ENCODE data around the gene CYLD.

Gene CYLD

GRCh38 chr16:50800074-50800473 is 58.2 kb downstream of the CYLD start:
- Histone ChIP-seq H3K4ac (ENCODE audit: low read depth, low read length) (no peak overlapping the region), H3K9ac (ENCODE audit: low read length) (no peak overlapping the region), H4K8ac (ENCODE audit: low read depth, low read length) (no peak overlapping the region), H2BK15ac (replicated peaks; ENCODE audit: low read depth) (no peak overlapping the region), H2BK5ac (ENCODE audit: low read length) (no peak overlapping the region), H4K5ac (ENCODE audit: low read length) (no peak overlapping the region), H3K79me1 (ENCODE audit: low read length) (no peaks in the 10 kb centered on the region), H3K36me3 (ENCODE audit: control insufficient read depth, insufficient read depth, low read length) (no peaks in the 10 kb centered on the region), H3K27me3 (ENCODE audit: insufficient read depth, low read length, poor library complexity) (no peaks in the 10 kb centered on the region), H3K56ac (ENCODE audit: low read length) (no peak overlapping the region), H3K4me2 (ENCODE audit: low read length) (no peak overlapping the region), H3K23ac (ENCODE audit: low read length) (no peak overlapping the region), H3K27ac (ENCODE audit: low read depth, low read length) (no peak overlapping the region), H2BK120ac (ENCODE audit: low read depth, low read length) (no peak overlapping the region), H2AK5ac (ENCODE audit: low read length) (no peak overlapping the region), H3K18ac (ENCODE audit: low read length) (no peak overlapping the region), H3K4me1 (ENCODE audit: control insufficient read depth, low read depth, low read length) (peaks cover 7% of the 10 kb centered on the region), H3K79me2 (ENCODE audit: control insufficient read depth, insufficient read depth, low read length) (no peaks in the 10 kb centered on the region), H3K4me3 (ENCODE audit: low read length) (no peak overlapping the region)
- DNase-seq = peak; percentile 26
- no CpG with 5 or more reads among the region's 4 CpGs for WGBS (ENCODE audit: extremely low coverage, insufficient coverage, low lambda C conversion rate)

- H3K4me2 ChIP-seq (ENCODE audit: low read length) = no peak overlapping the region
- no peaks in the 10 kb centered on the region for H3K79me2 ChIP-seq (ENCODE audit: control insufficient read depth, insufficient read depth, low read length)
- H3K4me3 ChIP-seq (ENCODE audit: low read length) = no peak overlapping the region
- no peak overlapping the region for H3K27ac ChIP-seq (ENCODE audit: low read depth, low read length)
- no peak overlapping the region for H2BK120ac ChIP-seq (ENCODE audit: low read depth, low read length)
- H3K4ac ChIP-seq (ENCODE audit: low read depth, low read length) = no peak overlapping the region
- H4K8ac ChIP-seq (ENCODE audit: low read depth, low read length) = no peak overlapping the region
- whole genome bisulfite sequencing (ENCODE audit: extremely low coverage, insufficient coverage, low lambda C conversion rate) = no CpG with 5 or more reads among the region's 2 CpGs
- no peak overlapping the region for H4K5ac ChIP-seq (ENCODE audit: low read length)
- no peak overlapping the region for H3K23ac ChIP-seq (ENCODE audit: low read length)
- no peaks in the 10 kb centered on the region for H3K79me1 ChIP-seq (ENCODE audit: low read length)
- no peak overlapping the region for H2AK5ac ChIP-seq (ENCODE audit: low read length)
- no peak for DNase-seq
- no peak overlapping the region for H3K18ac ChIP-seq (ENCODE audit: low read length)
- peaks cover 7% of the 10 kb centered on the region for H3K4me1 ChIP-seq (ENCODE audit: control insufficient read depth, low read depth, low read length)
- H3K56ac ChIP-seq (ENCODE audit: low read length) = no peak overlapping the region
- no peak overlapping the region for H2BK15ac ChIP-seq (replicated peaks; ENCODE audit: low read depth)
- no peaks in the 10 kb centered on the region for H3K36me3 ChIP-seq (ENCODE audit: control insufficient read depth, insufficient read depth, low read length)
- H3K9ac ChIP-seq (ENCODE audit: low read length) = no peak overlapping the region
- H2BK5ac ChIP-seq (ENCODE audit: low read length) = no peak overlapping the region
- no peaks in the 10 kb centered on the region for H3K27me3 ChIP-seq (ENCODE audit: insufficient read depth, low read length, poor library complexity)
Observed at GRCh38 chr16:50801036-50801435, 59.1 kb downstream of the CYLD start.

- H2BK15ac ChIP-seq (replicated peaks; ENCODE audit: low read depth) = no peak overlapping the region
- no peak overlapping the region for H2BK5ac ChIP-seq (ENCODE audit: low read length)
- DNase-seq = no peak
- H3K27me3 ChIP-seq (ENCODE audit: insufficient read depth, low read length, poor library complexity) = no peaks in the 10 kb centered on the region
- WGBS (ENCODE audit: extremely low coverage, insufficient coverage, low lambda C conversion rate) = no CpG with 5 or more reads among the region's 6 CpGs
- H3K56ac ChIP-seq (ENCODE audit: low read length) = no peak overlapping the region
- H4K5ac ChIP-seq (ENCODE audit: low read length) = no peak overlapping the region
- H3K23ac ChIP-seq (ENCODE audit: low read length) = no peak overlapping the region
- H3K4me2 ChIP-seq (ENCODE audit: low read length) = no peak overlapping the region
- H3K36me3 ChIP-seq (ENCODE audit: control insufficient read depth, insufficient read depth, low read length) = no peaks in the 10 kb centered on the region
- no peaks in the 10 kb centered on the region for H3K79me2 ChIP-seq (ENCODE audit: control insufficient read depth, insufficient read depth, low read length)
- peaks cover 7% of the 10 kb centered on the region for H3K4me1 ChIP-seq (ENCODE audit: control insufficient read depth, low read depth, low read length)
- no peaks in the 10 kb centered on the region for H3K79me1 ChIP-seq (ENCODE audit: low read length)
- no peak overlapping the region for H3K4ac ChIP-seq (ENCODE audit: low read depth, low read length)
- no peak overlapping the region for H3K9ac ChIP-seq (ENCODE audit: low read length)
- no peak overlapping the region for H2AK5ac ChIP-seq (ENCODE audit: low read length)
- no peak overlapping the region for H2BK120ac ChIP-seq (ENCODE audit: low read depth, low read length)
- no peak overlapping the region for H3K18ac ChIP-seq (ENCODE audit: low read length)
- no peak overlapping the region for H4K8ac ChIP-seq (ENCODE audit: low read depth, low read length)
- no peak overlapping the region for H3K27ac ChIP-seq (ENCODE audit: low read depth, low read length)
- H3K4me3 ChIP-seq (ENCODE audit: low read length) = no peak overlapping the region
Observed at GRCh38 chr16:50802000-50802399, 60.1 kb downstream of the CYLD start.

- Histone ChIP-seq H2AK5ac (ENCODE audit: low read length) (no peak overlapping the region), H3K4me2 (ENCODE audit: low read length) (no peak overlapping the region), H3K9ac (ENCODE audit: low read length) (no peak overlapping the region), H4K8ac (ENCODE audit: low read depth, low read length) (no peak overlapping the region), H3K27me3 (ENCODE audit: insufficient read depth, low read length, poor library complexity) (no peaks in the 10 kb centered on the region), H3K4me3 (ENCODE audit: low read length) (no peak overlapping the region), H3K23ac (ENCODE audit: low read length) (no peak overlapping the region), H3K79me1 (ENCODE audit: low read length) (no peaks in the 10 kb centered on the region), H3K27ac (ENCODE audit: low read depth, low read length) (no peak overlapping the region), H2BK15ac (replicated peaks; ENCODE audit: low read depth) (no peak overlapping the region), H2BK5ac (ENCODE audit: low read length) (no peak overlapping the region), H3K4ac (ENCODE audit: low read depth, low read length) (no peak overlapping the region), H3K18ac (ENCODE audit: low read length) (no peak overlapping the region), H4K5ac (ENCODE audit: low read length) (no peak overlapping the region), H3K56ac (ENCODE audit: low read length) (no peak overlapping the region), H2BK120ac (ENCODE audit: low read depth, low read length) (no peak overlapping the region), H3K79me2 (ENCODE audit: control insufficient read depth, insufficient read depth, low read length) (no peaks in the 10 kb centered on the region), H3K36me3 (ENCODE audit: control insufficient read depth, insufficient read depth, low read length) (no peaks in the 10 kb centered on the region), H3K4me1 (ENCODE audit: control insufficient read depth, low read depth, low read length) (peaks cover 7% of the 10 kb centered on the region)
- DNase-seq = peak; percentile 87
- WGBS (ENCODE audit: extremely low coverage, insufficient coverage, low lambda C conversion rate) = no CpG with 5 or more reads among the region's 8 CpGs
Observed at GRCh38 chr16:50802961-50803360, 61.1 kb downstream of the CYLD start.

- H2AK5ac ChIP-seq (ENCODE audit: low read length) = no peak overlapping the region
Observed at GRCh38 chr16:50804290-50804907, 62.5 kb downstream of the CYLD start.

More at GRCh38 chr16:50804290-50804907, 62.5 kb downstream of the CYLD start:
- H3K27me3 ChIP-seq (ENCODE audit: insufficient read depth, low read length, poor library complexity) = no peaks in the 10 kb centered on the region
- no peak overlapping the region for H2BK15ac ChIP-seq (replicated peaks; ENCODE audit: low read depth)
- no peak overlapping the region for H3K9ac ChIP-seq (ENCODE audit: low read length)
- no peak overlapping the region for H3K56ac ChIP-seq (ENCODE audit: low read length)
- H3K4ac ChIP-seq (ENCODE audit: low read depth, low read length) = no peak overlapping the region
- no peak overlapping the region for H2BK5ac ChIP-seq (ENCODE audit: low read length)
- no peak overlapping the region for H3K4me2 ChIP-seq (ENCODE audit: low read length)
- H3K79me2 ChIP-seq (ENCODE audit: control insufficient read depth, insufficient read depth, low read length) = no peaks in the 10 kb centered on the region
- no peak overlapping the region for H3K18ac ChIP-seq (ENCODE audit: low read length)
- WGBS (ENCODE audit: extremely low coverage, insufficient coverage, low lambda C conversion rate) = no CpG with 5 or more reads among the region's 10 CpGs
- H3K4me3 ChIP-seq (ENCODE audit: low read length) = no peak overlapping the region
- no peaks in the 10 kb centered on the region for H3K79me1 ChIP-seq (ENCODE audit: low read length)
- no peak overlapping the region for H3K27ac ChIP-seq (ENCODE audit: low read depth, low read length)
- H4K8ac ChIP-seq (ENCODE audit: low read depth, low read length) = no peak overlapping the region
- no peak overlapping the region for H4K5ac ChIP-seq (ENCODE audit: low read length)
- peak; percentile 40 for DNase-seq
- H3K36me3 ChIP-seq (ENCODE audit: control insufficient read depth, insufficient read depth, low read length) = no peaks in the 10 kb centered on the region
- H3K23ac ChIP-seq (ENCODE audit: low read length) = no peak overlapping the region
- no peak overlapping the region for H2BK120ac ChIP-seq (ENCODE audit: low read depth, low read length)
- peaks cover 10% of the 10 kb centered on the region for H3K4me1 ChIP-seq (ENCODE audit: control insufficient read depth, low read depth, low read length)

All from mesendoderm (in vitro differentiated cells).